ENCODE data around the gene CNOT1.

DNA sequence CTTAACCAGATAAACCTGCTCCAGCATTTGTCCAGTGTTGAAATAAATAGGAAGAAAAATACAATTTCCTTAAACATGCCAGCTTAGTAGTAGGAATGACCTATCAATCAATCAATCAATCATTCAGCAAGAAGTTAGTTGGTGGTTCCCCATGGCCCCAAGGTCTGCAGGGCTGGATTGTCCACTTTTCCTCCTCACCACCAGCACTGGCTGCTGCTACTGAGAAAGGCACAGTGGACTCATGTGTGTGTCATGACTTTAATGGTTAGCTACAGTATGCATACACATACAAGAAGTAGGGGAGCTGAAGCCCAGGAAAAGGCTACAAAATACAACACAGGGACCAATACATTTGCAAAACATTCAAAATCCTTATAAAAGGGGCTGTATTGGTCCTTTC, 109.9 kb downstream of the CNOT1 start:
- TF ChIP-seq, protein P1, sequence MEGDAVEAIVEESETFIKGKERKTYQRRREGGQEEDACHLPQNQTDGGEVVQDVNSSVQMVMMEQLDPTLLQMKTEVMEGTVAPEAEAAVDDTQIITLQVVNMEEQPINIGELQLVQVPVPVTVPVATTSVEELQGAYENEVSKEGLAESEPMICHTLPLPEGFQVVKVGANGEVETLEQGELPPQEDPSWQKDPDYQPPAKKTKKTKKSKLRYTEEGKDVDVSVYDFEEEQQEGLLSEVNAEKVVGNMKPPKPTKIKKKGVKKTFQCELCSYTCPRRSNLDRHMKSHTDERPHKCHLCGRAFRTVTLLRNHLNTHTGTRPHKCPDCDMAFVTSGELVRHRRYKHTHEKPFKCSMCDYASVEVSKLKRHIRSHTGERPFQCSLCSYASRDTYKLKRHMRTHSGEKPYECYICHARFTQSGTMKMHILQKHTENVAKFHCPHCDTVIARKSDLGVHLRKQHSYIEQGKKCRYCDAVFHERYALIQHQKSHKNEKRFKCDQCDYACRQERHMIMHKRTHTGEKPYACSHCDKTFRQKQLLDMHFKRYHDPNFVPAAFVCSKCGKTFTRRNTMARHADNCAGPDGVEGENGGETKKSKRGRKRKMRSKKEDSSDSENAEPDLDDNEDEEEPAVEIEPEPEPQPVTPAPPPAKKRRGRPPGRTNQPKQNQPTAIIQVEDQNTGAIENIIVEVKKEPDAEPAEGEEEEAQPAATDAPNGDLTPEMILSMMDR (IDR thresholded peaks at IDR 0.05): no peak
- no peak for TF ChIP-seq POLR2A (IDR thresholded peaks at IDR 0.05)

All from right lobe of liver (tissue), 4 donors.